H1 (cell line): ENCODE results near the gene KRTAP5-8. TPM values are rescaled to one million over a fixed set of nuclear protein-coding genes. Genes with fewer than 3 reads are reported as not detected.

Source experiments
- BRCA1 ChIP-seq: IDR thresholded peaks from 2 replicates; pipeline ENCODE4 v1.6.1; 2012; ENCODE audit warnings: low read depth, low read length, improper control_type of control experiment
- FOSL1 ChIP-seq: IDR thresholded peaks from 2 replicates; pipeline ENCODE4 v1.6.1; 2011; ENCODE audit warnings: mild to moderate bottlenecking, low read depth, low read length, moderate library complexity; ENCODE audit not compliant: insufficient read depth
- HDAC2 ChIP-seq, 2 experiments: fragments of 300-600 bp in 1 of 2; sonication (generic) in 1 of 2; IDR thresholded peaks; 2 replicates each; pipeline ENCODE4 v1.6.1; 2011 to 2012; ENCODE audit warnings: low read depth in 2 of 2, low read length in 2 of 2, mild to moderate bottlenecking in 2 of 2, moderate library complexity in 2 of 2, borderline replicate concordance in 1 of 2, inconsistent platforms in 1 of 2
- HDAC6 ChIP-seq: IDR thresholded peaks from one replicate; pipeline ENCODE4 v1.7.1; 2012; ENCODE audit warnings: low read depth, mild to moderate bottlenecking, inconsistent platforms, low read length, moderate library complexity
- RXRA ChIP-seq: IDR thresholded peaks from 2 replicates; pipeline ENCODE4 v1.6.1; 2011; ENCODE audit warnings: low read depth, mild to moderate bottlenecking, low read length, moderate library complexity; ENCODE audit not compliant: insufficient read depth
- SP1 ChIP-seq: IDR thresholded peaks from 2 replicates; pipeline ENCODE4 v1.6.1; 2011; ENCODE audit warnings: low read depth, low read length
- SP4 ChIP-seq: IDR thresholded peaks from 2 replicates; pipeline ENCODE4 v1.6.1; 2012; ENCODE audit warnings: low read length, inconsistent platforms
- SRF ChIP-seq: IDR thresholded peaks from 2 replicates; pipeline ENCODE4 v1.6.1; 2011; ENCODE audit warnings: mild to moderate bottlenecking, low read depth, low read length, moderate library complexity
- polyA plus RNA-seq, 7 experiments: library from polyadenylated mRNA; depleted of rRNA in 3 of 7; stranded (reverse) in 5 of 7; unstranded in 2 of 7; fragments of >200 nt in 5 of 7; fragments of 200-250 nt in 2 of 7; gene quantifications; 1 replicate in 5 of 7; 2 replicates in 1 of 7; 4 replicates in 1 of 7; pipeline versions ENCODE4 v1.2.1 to v1.2.3, GENCODE V29; 2011 to 2013; ENCODE audit warnings: missing spikeins in 2 of 7, mixed read lengths in 2 of 7
- total RNA-seq: library from RNA; stranded (reverse); fragmentation: NEBNext Ultra II Directional; extraction: Animal tissue kit (Norgen Biotek cat#: 25700); gene quantifications from 2 replicates; pipeline ENCODE4 v1.2.1, GENCODE V29; 2021

The KRTAP5-8 gene
- total and polyA plus RNA-seq, 2 of the 8 experiments (the other 6 are each of a cell fraction or from before 2014, with no cell fraction given), result not detected

- TF ChIP-seq FOSL1 (no peak), HDAC2 (IDR thresholded peaks at IDR 0.05; ENCODE audit: borderline replicate concordance in 1 of 2, low read depth in 2 of 2, low read length in 2 of 2) (no peak), BRCA1 (no peak), RXRA (no peak), SP4 (no peak), SRF (no peak), HDAC6 (no peak), SP1 (no peak)
Observed at GRCh38 chr11:71496421-71496820, 41.4 kb upstream of the KRTAP5-8 start (continued).
